SK-N-SH (cell line): ENCODE data around the gene FYB2. TPM values are rescaled to one million over a fixed set of nuclear protein-coding genes. Genes with fewer than 3 reads are reported as not detected.

Source experiments
- CTCF ChIA-PET: fragments of 300-600, 350-600 bp; formaldehyde crosslinking; extraction: SDS; loops from one replicate; lab custom pipeline; 2021; lab: Yijun Ruan, JAX
- POLR2A ChIA-PET: fragments of 350-600 bp; sonication (Branson Sonifier 250); formaldehyde crosslinking; extraction: SDS; loops from one replicate; lab custom pipeline; 2020; ENCODE audit warnings: antibody characterized with exemption, inconsistent platforms; lab: Yijun Ruan, JAX
- DNase-seq: peaks from one replicate; pipeline ENCODE4 v3.0.0; 2012
- H2AFZ ChIP-seq: fragments of 200-600 bp; sonication (generic); 2 replicates; pipeline ENCODE4 v1.8.1; 2016; ENCODE audit warnings: antibody characterized with exemption, mild to moderate bottlenecking, low read depth
- H3F3A ChIP-seq: fragments of 200-600 bp; sonication (generic); replicated peaks from 2 replicates; pipeline ENCODE3; 2016; ENCODE audit warnings: antibody characterized with exemption, mild to moderate bottlenecking; ENCODE audit not compliant: insufficient read depth
- H3K27ac ChIP-seq, 2 experiments: fragments of 200-500 bp in 1 of 2; fragments of 200-600 bp in 1 of 2; sonication (Bioruptor generic) in 1 of 2; sonication (generic), shearing (Covaris generic) in 1 of 2; 2 replicates each; pipeline versions ENCODE4 v1.5.1 to v1.6.1; 2014 to 2016; ENCODE audit warnings: low read depth in 2 of 2, inconsistent platforms in 1 of 2, low read length in 1 of 2, mild to moderate bottlenecking in 1 of 2, mixed read lengths in 1 of 2
- H3K27me3 ChIP-seq: fragments of 200-600 bp; sonication (generic), shearing (Covaris generic); 2 replicates; pipeline ENCODE4 v1.6.1; 2016; ENCODE audit warnings: mixed run types; ENCODE audit not compliant: insufficient read depth
- H3K36me3 ChIP-seq, 2 experiments: fragments of 200-500 bp in 1 of 2; fragments of 200-600 bp in 1 of 2; sonication (Bioruptor generic) in 1 of 2; sonication (generic) in 1 of 2; replicated peaks in 1 of 2; 2 replicates each; pipeline versions ENCODE3 to v1.5.1; 2014 to 2016; ENCODE audit warnings: low read length in 1 of 2, mild to moderate bottlenecking in 1 of 2; ENCODE audit not compliant: insufficient read depth in 2 of 2, control insufficient read depth in 1 of 2
- H3K4me1 ChIP-seq, 2 experiments: fragments of 200-500 bp in 1 of 2; fragments of 200-600 bp in 1 of 2; sonication (Bioruptor generic) in 1 of 2; sonication (generic), shearing (Covaris generic) in 1 of 2; 2 replicates each; pipeline versions ENCODE4 v1.5.1 to v1.6.1; 2014 to 2016; ENCODE audit warnings: low read depth in 1 of 2, low read length in 1 of 2, mixed run types in 1 of 2; ENCODE audit not compliant: insufficient read depth in 2 of 2, control insufficient read depth in 1 of 2
- H3K4me2 ChIP-seq: fragments of 200-600 bp; sonication (generic), shearing (Covaris generic); 2 replicates; pipeline ENCODE4 v1.6.1; 2017; ENCODE audit warnings: mixed run types
- H3K4me3 ChIP-seq, 2 experiments: fragments of 200-500 bp in 1 of 2; fragments of 200-600 bp in 1 of 2; sonication (Bioruptor generic) in 1 of 2; sonication (generic), shearing (Covaris generic) in 1 of 2; 2 replicates each; pipeline versions ENCODE4 v1.5.1 to v1.8.1; 2014 to 2016; ENCODE audit warnings: low read depth in 2 of 2, inconsistent platforms in 1 of 2, low read length in 1 of 2, mild to moderate bottlenecking in 1 of 2, mixed read lengths in 1 of 2, moderate library complexity in 1 of 2
- H3K79me2 ChIP-seq: fragments of 200-600 bp; sonication (generic); 2 replicates; pipeline ENCODE4 v1.8.1; 2017; ENCODE audit warnings: mild to moderate bottlenecking; ENCODE audit not compliant: insufficient read depth
- H3K9ac ChIP-seq: fragments of 200-600 bp; sonication (generic); 2 replicates; pipeline ENCODE4 v1.6.1; 2017; ENCODE audit warnings: mixed run types
- H3K9me2 ChIP-seq: fragments of 200-600 bp; sonication (generic); 2 replicates; pipeline ENCODE4 v1.6.1; 2017; ENCODE audit warnings: mixed run types
- H3K9me3 ChIP-seq: fragments of 200-600 bp; sonication (generic); 2 replicates; pipeline ENCODE4 v1.6.1; 2017; ENCODE audit warnings: mixed run types, mild to moderate bottlenecking, moderate library complexity
- H4K20me1 ChIP-seq: fragments of 200-600 bp; sonication (generic); 2 replicates; pipeline ENCODE4 v1.6.1; 2017; ENCODE audit warnings: mild to moderate bottlenecking, mixed run types; ENCODE audit not compliant: insufficient read depth
- ELF1 ChIP-seq: IDR thresholded peaks from 2 replicates; pipeline ENCODE4 v1.4.0; 2012
- FOSL2 ChIP-seq: IDR thresholded peaks from 2 replicates; pipeline ENCODE4 v1.4.0; 2012; ENCODE audit warnings: low read depth, mild to moderate bottlenecking, moderate library complexity, borderline replicate concordance
- MEF2A ChIP-seq: IDR thresholded peaks from 2 replicates; pipeline ENCODE4 v1.4.0; 2012; ENCODE audit warnings: low read depth, borderline replicate concordance
- MXI1 ChIP-seq: IDR thresholded peaks from 2 replicates; pipeline ENCODE4 v1.6.1; 2012; ENCODE audit warnings: mild to moderate bottlenecking, low read depth, low read length, improper control_type of control experiment
- RCOR1 ChIP-seq: fragments of 150-350 bp; IDR thresholded peaks from 2 replicates; pipeline ENCODE4 v1.6.1; 2017; ENCODE audit warnings: antibody characterized with exemption, low read length
- RXRA ChIP-seq: IDR thresholded peaks from 2 replicates; pipeline ENCODE4 v1.4.0; 2012; ENCODE audit warnings: low read depth, mild to moderate bottlenecking, borderline replicate concordance
- SIN3A ChIP-seq: IDR thresholded peaks from 2 replicates; pipeline ENCODE4 v1.6.1; 2012; ENCODE audit warnings: low read depth, mild to moderate bottlenecking, low read length, moderate library complexity, borderline replicate concordance
- TCF12 ChIP-seq: IDR thresholded peaks from 2 replicates; pipeline ENCODE4 v1.4.0; 2012
- YY1 ChIP-seq: IDR thresholded peaks from 2 replicates; pipeline ENCODE4 v1.4.0; 2012; ENCODE audit warnings: low read depth, mild to moderate bottlenecking
- WGBS: methylation state at CpG from one replicate; pipeline ENCODE4 v1.1.6; 2017; ENCODE audit warnings: low lambda C conversion rate; 5-methylcytosine and 5-hydroxymethylcytosine counted together
- polyA plus RNA-seq, 3 experiments: library from polyadenylated mRNA; depleted of rRNA; stranded (reverse); fragments of >200 nt; gene quantifications; 2 replicates each; pipeline ENCODE4 v1.2.3, GENCODE V29; 2012
- TF ChIP-seq, protein P1 (sequence below): fragments of 150-350 bp; IDR thresholded peaks from 2 replicates; pipeline ENCODE4 v1.6.1; 2017; ENCODE audit warnings: antibody characterized with exemption, low read length, low read depth, borderline replicate concordance
- TF ChIP-seq, protein P2 (sequence below): IDR thresholded peaks from 2 replicates; pipeline ENCODE4 v1.4.0; 2012; ENCODE audit warnings: low read depth
- TF ChIP-seq, protein P3 (sequence below): IDR thresholded peaks from 2 replicates; pipeline ENCODE4; 2012
- TF ChIP-seq, protein P4 (sequence below): IDR thresholded peaks from 2 replicates; pipeline ENCODE4 v1.6.1; 2012; ENCODE audit warnings: mild to moderate bottlenecking, low read depth, low read length, moderate library complexity
- TF ChIP-seq, protein P5 (sequence below): fragments of 200-600 bp; sonication (generic); IDR thresholded peaks from 2 replicates; pipeline ENCODE4 v1.6.1; 2017; ENCODE audit warnings: antibody characterized with exemption, mild to moderate bottlenecking, moderate library complexity

FYB2 gene
- polyA plus RNA-seq, 1 of the 3 experiments (the other 2 are of a cell fraction), result not detected

DNA sequence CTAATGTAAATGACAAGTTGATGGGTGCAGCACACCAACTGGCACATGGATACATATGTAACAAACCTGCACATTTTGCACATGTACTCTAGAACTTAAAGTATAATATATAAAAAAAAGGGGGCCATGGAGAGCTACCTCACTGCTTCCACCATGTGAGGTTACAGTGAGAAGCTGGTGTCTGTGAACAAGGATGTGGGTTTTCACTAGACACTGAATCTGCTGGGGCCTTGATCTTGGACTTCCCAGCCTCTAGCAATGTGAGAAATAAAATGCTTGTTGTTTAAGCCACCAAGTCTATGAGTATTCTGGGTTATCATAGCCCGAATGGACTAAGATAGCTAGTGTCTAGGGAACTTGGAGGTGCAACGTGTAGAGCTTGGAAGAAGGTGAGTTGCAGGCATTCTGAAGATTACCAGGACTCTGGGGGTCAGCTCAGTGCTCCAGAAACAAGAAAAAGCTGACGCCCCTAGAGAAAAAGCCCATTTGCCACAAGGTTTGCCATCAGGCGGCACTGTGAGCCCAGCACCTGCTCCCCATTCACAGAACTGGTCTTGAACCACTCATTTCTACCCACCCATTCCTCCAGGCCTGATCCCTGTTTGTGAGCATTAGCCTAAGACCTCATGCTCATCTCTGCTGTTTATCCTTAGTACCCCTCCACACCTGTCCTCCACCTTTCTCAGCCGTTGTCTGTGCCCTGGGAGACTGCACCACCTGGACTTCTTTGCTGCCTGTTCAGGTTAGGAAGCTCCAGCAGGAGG is 15.1 kb upstream of the FYB2 start:
- 78% methylated on average over 5 of the region's 5 CpGs for WGBS
- Histone ChIP-seq H3K4me1 (peaks cover 0 to 3% of the 10 kb centered on the region in 2 experiments; a peak in 1 of 4 replicates), H3K4me2 (no peak overlapping the region), H3K9ac (no peak overlapping the region), H3F3A (peaks cover 5% of the 10 kb centered on the region), H2AFZ (no peak overlapping the region), H3K79me2 (no peaks in the 10 kb centered on the region), H3K36me3 (no peaks in the 10 kb centered on the region), H3K9me3 (no peaks in the 10 kb centered on the region), H3K9me2 (no peaks in the 10 kb centered on the region), H4K20me1 (no peaks in the 10 kb centered on the region), H3K27ac (no peak overlapping the region), H3K4me3 (no peak overlapping the region), H3K27me3 (no peaks in the 10 kb centered on the region)
- no peak for DNase-seq
- CTCF ChIA-PET, result interaction anchor here (0.9 to 3.1 kb wide), 5 partner anchors 10 to 1713 kb away, joined by 3 to 13 read pairs (median 3); partner anchors contain the start of gene OMA1
- TF ChIP-seq FOSL2, result no peak
- no peak for TF ChIP-seq RCOR1
- no peak for TF ChIP-seq ELF1
- POLR2A ChIA-PET, result no interaction called here

DNA sequence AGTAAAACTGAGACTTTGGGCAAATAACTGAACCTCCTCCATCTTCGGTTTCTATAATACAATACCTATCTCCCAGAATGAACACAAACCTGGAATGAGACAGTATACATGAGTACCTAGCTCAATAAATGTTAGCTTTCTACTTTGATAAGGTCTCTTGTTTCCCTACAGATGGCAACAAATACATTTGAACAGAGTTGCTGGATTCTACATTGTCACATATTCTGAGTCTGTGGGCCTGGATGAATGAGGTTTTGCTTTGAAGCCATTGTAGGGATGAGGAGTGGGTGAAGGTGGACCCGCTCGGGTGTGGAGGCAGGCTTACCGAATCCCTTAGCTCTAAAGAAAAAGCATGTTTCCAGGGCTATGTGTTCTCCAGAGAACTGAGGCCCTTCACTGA is 13.9 kb upstream of the FYB2 start:
- 92% methylated on average over 4 of the region's 4 CpGs for WGBS
- ChIA-PET CTCF (interaction anchor here (1.0 to 3.1 kb wide), 9 partner anchors 7 to 1325 kb away, joined by 3 to 13 read pairs (median 4); no protein-coding TSS in a partner anchor), POLR2A (no interaction called here)
- H3K27ac ChIP-seq, result peak overlapping the region in 1 of 2 experiments; percentile 86; a peak in 2 of 4 replicates
- no peaks in the 10 kb centered on the region for H3K36me3 ChIP-seq
- TF ChIP-seq MEF2A (no peak), FOSL2 (no peak), YY1 (no peak), TCF12 (no peak), RXRA (no peak), MXI1 (no peak), SIN3A (no peak), RCOR1 (no peak)
- TF ChIP-seq, protein P1, sequence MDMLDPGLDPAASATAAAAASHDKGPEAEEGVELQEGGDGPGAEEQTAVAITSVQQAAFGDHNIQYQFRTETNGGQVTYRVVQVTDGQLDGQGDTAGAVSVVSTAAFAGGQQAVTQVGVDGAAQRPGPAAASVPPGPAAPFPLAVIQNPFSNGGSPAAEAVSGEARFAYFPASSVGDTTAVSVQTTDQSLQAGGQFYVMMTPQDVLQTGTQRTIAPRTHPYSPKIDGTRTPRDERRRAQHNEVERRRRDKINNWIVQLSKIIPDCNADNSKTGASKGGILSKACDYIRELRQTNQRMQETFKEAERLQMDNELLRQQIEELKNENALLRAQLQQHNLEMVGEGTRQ, result no peak
- TF ChIP-seq, protein P2, sequence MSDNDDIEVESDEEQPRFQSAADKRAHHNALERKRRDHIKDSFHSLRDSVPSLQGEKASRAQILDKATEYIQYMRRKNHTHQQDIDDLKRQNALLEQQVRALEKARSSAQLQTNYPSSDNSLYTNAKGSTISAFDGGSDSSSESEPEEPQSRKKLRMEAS, result no peak
- TF ChIP-seq, protein P3, sequence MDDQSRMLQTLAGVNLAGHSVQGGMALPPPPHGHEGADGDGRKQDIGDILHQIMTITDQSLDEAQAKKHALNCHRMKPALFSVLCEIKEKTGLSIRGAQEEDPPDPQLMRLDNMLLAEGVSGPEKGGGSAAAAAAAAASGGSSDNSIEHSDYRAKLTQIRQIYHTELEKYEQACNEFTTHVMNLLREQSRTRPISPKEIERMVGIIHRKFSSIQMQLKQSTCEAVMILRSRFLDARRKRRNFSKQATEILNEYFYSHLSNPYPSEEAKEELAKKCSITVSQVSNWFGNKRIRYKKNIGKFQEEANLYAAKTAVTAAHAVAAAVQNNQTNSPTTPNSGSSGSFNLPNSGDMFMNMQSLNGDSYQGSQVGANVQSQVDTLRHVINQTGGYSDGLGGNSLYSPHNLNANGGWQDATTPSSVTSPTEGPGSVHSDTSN, result no peak
- TF ChIP-seq, protein P4, sequence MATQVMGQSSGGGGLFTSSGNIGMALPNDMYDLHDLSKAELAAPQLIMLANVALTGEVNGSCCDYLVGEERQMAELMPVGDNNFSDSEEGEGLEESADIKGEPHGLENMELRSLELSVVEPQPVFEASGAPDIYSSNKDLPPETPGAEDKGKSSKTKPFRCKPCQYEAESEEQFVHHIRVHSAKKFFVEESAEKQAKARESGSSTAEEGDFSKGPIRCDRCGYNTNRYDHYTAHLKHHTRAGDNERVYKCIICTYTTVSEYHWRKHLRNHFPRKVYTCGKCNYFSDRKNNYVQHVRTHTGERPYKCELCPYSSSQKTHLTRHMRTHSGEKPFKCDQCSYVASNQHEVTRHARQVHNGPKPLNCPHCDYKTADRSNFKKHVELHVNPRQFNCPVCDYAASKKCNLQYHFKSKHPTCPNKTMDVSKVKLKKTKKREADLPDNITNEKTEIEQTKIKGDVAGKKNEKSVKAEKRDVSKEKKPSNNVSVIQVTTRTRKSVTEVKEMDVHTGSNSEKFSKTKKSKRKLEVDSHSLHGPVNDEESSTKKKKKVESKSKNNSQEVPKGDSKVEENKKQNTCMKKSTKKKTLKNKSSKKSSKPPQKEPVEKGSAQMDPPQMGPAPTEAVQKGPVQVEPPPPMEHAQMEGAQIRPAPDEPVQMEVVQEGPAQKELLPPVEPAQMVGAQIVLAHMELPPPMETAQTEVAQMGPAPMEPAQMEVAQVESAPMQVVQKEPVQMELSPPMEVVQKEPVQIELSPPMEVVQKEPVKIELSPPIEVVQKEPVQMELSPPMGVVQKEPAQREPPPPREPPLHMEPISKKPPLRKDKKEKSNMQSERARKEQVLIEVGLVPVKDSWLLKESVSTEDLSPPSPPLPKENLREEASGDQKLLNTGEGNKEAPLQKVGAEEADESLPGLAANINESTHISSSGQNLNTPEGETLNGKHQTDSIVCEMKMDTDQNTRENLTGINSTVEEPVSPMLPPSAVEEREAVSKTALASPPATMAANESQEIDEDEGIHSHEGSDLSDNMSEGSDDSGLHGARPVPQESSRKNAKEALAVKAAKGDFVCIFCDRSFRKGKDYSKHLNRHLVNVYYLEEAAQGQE, result no peak
- TF ChIP-seq, protein P5, sequence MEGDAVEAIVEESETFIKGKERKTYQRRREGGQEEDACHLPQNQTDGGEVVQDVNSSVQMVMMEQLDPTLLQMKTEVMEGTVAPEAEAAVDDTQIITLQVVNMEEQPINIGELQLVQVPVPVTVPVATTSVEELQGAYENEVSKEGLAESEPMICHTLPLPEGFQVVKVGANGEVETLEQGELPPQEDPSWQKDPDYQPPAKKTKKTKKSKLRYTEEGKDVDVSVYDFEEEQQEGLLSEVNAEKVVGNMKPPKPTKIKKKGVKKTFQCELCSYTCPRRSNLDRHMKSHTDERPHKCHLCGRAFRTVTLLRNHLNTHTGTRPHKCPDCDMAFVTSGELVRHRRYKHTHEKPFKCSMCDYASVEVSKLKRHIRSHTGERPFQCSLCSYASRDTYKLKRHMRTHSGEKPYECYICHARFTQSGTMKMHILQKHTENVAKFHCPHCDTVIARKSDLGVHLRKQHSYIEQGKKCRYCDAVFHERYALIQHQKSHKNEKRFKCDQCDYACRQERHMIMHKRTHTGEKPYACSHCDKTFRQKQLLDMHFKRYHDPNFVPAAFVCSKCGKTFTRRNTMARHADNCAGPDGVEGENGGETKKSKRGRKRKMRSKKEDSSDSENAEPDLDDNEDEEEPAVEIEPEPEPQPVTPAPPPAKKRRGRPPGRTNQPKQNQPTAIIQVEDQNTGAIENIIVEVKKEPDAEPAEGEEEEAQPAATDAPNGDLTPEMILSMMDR, result no peak
- no peaks in the 10 kb centered on the region for H3K79me2 ChIP-seq
- no peaks in the 10 kb centered on the region for H3K27me3 ChIP-seq
- H4K20me1 ChIP-seq, result no peaks in the 10 kb centered on the region
- peak overlapping the region; percentile 50; the same call in 1 of the 2 replicates for H2AFZ ChIP-seq
- no peak overlapping the region for H3K9ac ChIP-seq
- H3K4me2 ChIP-seq, result 0 out of 2 replicates have a peak overlapping the region, but pooled peaks have one; percentile 66
- H3K4me1 ChIP-seq, result peaks cover 0 to 3% of the 10 kb centered on the region in 2 experiments; a peak in 1 of 4 replicates
- peaks cover 5% of the 10 kb centered on the region for H3F3A ChIP-seq
- no peak overlapping the region for H3K4me3 ChIP-seq
- no peaks in the 10 kb centered on the region for H3K9me3 ChIP-seq
- DNase-seq, result no peak
- no peaks in the 10 kb centered on the region for H3K9me2 ChIP-seq
